DMS53 (cell line): ENCODE results near the gene NBPF19.
A peak's percentile ranks its signal among the peaks of the same experiment; 100 is the strongest.
"Not testable (repeated sequence)": the region's sequence is repeated elsewhere in the genome, so short reads cannot be mapped to it uniquely, and the experiment has no call there.

Experiments
- DNase-seq: peaks from one replicate; lab custom pipeline; 2025; lab: John Stamatoyannopoulos, UW

NBPF19 gene, protein sequence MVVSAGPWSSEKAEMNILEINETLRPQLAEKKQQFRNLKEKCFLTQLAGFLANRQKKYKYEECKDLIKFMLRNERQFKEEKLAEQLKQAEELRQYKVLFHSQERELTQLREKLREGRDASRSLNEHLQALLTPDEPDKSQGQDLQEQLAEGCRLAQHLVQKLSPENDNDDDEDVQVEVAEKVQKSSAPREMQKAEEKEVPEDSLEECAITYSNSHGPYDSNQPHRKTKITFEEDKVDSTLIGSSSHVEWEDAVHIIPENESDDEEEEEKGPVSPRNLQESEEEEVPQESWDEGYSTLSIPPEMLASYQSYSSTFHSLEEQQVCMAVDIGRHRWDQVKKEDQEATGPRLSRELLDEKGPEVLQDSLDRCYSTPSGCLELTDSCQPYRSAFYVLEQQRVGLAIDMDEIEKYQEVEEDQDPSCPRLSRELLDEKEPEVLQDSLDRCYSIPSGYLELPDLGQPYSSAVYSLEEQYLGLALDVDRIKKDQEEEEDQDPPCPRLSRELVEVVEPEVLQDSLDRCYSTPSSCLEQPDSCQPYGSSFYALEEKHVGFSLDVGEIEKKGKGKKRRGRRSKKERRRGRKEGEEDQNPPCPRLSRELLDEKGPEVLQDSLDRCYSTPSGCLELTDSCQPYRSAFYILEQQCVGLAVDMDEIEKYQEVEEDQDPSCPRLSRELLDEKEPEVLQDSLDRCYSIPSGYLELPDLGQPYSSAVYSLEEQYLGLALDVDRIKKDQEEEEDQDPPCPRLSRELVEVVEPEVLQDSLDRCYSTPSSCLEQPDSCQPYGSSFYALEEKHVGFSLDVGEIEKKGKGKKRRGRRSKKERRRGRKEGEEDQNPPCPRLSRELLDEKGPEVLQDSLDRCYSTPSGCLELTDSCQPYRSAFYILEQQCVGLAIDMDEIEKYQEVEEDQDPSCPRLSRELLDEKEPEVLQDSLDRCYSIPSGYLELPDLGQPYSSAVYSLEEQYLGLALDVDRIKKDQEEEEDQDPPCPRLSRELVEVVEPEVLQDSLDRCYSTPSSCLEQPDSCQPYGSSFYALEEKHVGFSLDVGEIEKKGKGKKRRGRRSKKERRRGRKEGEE (N-terminal part only)

DNA sequence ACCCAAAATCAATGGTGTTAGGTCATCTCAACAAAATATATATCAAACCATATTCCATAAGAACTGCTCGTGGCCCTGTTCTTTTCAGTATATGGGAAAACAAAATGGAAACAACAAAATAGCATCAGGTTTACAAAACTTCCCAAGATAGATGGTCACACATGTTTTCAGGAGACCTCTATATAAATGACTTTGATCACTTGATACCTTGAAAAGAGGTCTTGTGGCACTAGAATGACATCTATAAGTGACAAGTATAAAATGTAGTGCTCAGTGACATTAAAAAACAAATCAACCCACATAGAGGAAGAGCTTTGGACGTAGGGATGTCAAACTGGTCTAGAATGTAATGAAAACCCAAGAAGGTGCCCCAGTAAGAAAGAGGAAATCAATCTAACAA is at the start of gene NBPF19:
TSS of gene NBPF19 (plus strand) at position 301 of the 400 bp plus-strand sequence. CDS start 888 bp downstream, outside the sequence.
- not testable (repeated sequence) for DNase-seq

DNA sequence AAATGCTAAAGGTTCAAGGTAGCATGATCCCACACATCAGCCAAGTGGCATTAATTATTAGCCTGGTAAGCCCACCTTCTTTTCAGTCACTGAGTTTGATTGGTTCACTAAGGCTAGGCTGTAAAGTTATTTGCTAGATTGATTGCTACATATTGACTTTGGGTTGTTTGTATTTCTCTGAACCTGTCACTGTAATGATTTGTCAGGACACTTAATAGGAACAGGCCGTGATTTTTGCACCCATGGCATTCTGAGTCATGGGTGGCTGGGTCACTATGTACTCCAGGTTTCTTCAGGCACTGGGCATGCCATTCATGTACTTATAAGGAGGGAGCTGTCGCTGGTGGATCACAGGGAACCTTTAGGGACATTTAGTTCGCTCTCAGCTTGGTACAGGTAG is 46.5 kb upstream of the NBPF19 start:
- DNase-seq: not testable (repeated sequence)

DNA sequence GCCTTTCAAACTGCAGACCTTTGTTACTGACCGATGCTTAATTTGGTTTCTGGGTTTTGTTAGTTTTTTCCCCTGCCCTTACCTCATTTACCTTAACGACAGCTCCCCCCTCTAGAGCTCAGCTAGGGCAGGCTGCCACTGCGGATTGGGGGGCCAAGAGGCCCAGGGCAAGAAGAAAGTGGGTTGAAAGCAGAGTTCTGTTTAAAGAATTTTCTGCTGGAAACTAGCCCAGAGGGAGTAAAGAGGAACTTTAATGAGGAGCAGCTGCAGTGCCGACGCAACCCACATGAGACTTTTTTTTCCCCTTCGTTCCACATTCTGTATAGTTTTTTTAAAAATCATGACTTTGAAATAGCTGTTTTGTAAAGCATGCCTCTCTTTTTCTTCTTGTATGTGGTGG is 29.4 kb upstream of the NBPF19 start:
- DNase-seq: not testable (repeated sequence)

DNA sequence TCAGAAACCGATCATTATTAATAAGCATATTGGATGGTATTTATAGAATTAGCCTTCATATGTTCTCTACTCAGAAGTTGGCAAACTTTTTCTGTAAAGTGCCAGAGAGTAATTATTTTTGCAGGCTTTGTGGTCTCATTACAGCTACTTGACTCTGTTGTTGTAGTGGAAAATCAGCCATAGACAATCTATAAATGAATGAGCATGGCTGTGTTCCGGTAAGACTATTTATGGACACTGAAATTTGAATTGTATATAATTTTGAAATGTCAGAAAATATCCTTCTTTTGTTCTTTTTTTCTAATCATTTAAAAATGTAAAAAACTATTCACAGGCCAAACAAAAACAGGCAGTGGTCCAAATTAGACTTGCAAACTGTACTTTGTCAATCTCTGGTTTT is 22.6 kb upstream of the NBPF19 start:
- not testable (repeated sequence) for DNase-seq

DNA sequence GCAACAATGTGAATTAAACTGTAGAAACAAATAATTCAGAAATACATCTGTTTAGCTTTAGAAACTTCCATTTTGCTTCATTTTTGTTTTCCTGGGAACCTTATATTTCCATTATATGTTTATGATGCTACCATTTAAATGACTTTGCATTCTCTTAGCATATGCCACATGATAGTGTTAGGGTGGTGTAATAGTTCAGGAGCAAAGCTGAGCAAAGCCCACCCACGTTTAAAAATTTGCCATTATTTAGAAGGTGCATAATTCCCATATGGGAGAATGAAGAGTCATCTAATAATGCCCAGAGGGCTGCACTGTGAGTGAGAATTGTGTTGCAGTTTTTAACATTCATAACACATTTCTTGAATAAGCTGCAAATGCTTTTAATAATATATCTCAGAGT is 22.2 kb upstream of the NBPF19 start:
- not testable (repeated sequence) for DNase-seq

DNA sequence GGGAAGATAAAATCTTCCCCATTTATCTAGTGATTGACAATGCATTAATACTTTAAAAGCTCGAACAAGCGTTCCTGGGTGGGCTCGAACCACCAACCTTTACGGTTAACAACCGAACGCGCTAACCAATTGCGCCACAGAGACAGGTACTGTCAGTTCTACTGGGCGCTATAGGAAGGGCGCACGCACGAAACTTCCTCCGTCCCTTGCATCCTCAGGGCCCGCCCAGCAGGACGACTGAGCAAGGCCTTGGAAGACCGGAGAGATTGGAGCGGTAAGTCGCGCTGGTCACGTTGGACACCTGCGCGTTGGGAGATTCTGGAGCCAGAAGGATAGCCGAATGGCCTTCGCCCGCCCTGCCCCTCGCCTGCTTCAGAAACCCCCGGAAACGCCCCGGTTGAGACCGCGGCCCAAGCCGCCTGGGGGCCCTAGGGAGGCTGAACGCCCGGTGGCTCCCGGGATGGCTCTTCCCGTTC is 83.5 kb downstream of the NBPF19 start:
- DNase-seq: not testable (repeated sequence)

DNA sequence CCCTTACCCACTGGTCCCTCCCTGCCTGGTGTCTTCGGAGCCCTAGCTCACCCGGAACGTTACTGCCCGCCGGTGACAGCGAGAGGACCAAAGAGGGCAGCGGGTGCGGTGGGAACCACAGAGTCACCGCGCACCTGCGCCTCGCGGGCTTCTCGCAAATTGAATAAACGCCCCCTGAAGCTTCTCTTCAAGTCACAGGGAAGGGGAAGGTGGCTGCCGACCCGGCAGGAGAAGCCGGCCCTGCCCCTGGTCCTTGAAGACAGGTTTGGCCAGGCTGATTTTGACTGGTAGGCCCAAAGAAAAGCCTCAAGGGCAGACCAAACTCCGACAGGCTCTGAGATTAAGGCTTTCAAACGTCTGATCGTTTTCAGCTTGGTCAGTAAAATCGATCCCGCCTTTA is 87.0 kb downstream of the NBPF19 start:
- DNase-seq: not testable (repeated sequence)

DNA sequence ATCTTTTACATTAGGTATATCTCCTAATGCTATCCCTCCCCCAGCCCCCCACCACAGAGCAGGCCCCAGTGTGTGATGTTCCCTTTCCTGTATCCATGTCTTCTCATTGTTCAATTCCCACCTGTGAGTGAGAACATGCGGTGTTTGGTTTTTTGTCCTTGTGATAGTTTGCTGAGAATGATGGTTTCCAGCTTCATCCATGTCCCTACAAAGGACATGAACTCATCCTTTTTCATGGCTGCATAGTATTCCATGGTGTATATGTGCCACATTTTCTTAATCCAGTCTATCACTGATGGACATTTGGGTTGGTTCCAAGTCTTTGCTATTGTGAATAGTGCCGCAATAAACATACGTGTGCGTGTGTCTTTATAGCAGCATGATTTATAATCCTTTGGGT is 90.6 kb downstream of the NBPF19 start:
- DNase-seq: not testable (repeated sequence)

DNA sequence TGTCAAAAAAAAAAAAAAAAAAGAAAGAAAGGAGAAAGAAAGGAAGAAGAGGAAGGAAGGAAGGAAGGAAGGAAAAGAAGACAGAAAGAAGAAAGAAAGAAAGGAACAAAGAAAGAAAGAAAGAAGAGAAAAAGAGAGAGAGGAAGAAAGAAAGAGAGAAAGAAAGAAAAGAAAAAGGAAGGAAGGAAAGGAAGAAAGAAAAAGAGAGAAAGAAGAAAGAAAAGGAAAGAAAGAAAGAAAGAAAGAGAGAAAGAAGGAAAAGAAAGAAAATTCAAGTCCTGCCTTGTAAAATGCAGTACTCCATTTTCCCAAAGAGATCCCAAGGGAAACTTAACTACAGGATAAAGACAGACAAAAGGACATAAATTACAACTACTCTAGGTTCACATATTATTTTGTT is 97.9 kb downstream of the NBPF19 start:
- not testable (repeated sequence) for DNase-seq

DNA sequence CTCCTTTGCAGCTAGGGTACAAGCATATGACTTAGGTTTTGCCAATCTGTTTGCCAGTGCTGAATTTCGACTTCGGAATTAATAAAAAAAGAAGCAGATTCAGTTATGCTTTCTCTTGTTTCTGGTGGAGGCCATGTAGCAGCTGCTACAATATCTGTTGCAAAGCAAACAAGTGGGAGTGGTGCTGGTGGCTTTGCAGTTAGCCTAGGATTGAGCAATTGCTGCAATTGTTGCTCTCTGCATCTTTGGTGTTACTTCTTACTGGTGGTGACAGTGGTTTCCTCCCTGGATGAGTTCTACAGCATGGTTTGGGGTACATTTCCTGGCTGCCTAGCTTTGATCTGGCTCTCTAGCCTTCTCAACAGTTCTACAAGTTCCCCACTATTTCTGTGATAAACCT is 110.7 kb downstream of the NBPF19 start:
- peak; percentile 48 for DNase-seq
